Measurements from ENCODE around the gene PEX14. TPM values are rescaled to one million over a fixed set of nuclear protein-coding genes. Genes with fewer than 3 reads are reported as not detected.

PEX14 gene
- total RNA-seq, 4 donors from 2014 or later: 8.1 to 17.8 (median 15.8) TPM

GRCh38 chr1:10641976-10642375 lies 167.2 kb downstream of the PEX14 start:
- H3K4me3 ChIP-seq: no peak overlapping the region
- in situ Hi-C loops (cut with MboI; ENCODE audit: low sequenced_read_pairs in 4 of 4): no loop called here
- no peaks in the 10 kb centered on the region for H3K9me3 ChIP-seq
- no peak for TF ChIP-seq CTCF (IDR thresholded peaks at IDR 0.05 in 4 of 5, conservative IDR thresholded peaks at IDR 0.05 in 1 of 5)
- TF ChIP-seq POLR2A (IDR thresholded peaks at IDR 0.05): no peak
- no peak for DNase-seq
- peaks cover 10 to 17% of the 10 kb centered on the region in 2 donors for H3K4me1 ChIP-seq
- no peak overlapping the region for H3K27ac ChIP-seq
- H3K27me3 ChIP-seq: no peaks in the 10 kb centered on the region
- ATAC-seq: no peak
- peaks cover 0 to 49% of the 10 kb centered on the region in 2 donors for H3K36me3 ChIP-seq
- intact Hi-C loops (cut with DNase I; ENCODE audit: low total_unique reads): loop anchor here (2.0 kb wide), 1 partner anchor 15 kb away; no protein-coding TSS in a partner anchor

DNA sequence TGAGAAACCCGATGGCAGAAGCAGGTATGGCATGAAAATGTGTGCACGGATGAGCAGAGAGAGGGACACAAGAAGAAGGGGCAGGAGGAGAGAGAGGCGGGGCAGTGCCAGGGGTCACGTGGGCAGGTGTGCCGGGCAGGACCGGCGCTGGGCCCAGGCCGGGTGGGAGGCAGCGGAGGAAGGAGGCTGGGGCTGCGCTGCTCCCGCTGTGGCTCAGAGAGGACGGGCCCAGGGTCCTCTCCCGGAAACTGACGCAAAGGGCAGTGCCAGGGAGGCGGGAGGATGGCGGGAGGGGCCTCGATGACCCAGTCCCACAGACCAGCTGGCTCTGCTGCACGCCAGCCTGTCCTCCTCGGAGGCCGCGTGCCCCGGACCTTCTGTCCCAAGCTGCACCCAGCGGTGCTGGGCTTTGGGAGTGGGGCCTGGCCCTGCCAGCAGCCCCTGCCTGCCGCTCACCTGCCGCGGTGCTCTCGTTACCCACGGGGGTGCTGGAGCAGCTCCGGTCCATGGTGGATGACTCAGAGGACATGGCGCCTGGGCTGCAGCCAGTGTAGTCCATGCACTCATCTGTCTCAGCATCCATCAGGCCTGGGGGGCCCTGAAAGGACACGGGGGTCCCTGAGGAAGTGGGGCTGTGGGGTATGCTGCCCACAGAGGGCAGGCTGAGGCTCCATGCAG lies 167.8 kb downstream of the PEX14 start:
- H3K4me3 ChIP-seq: no peak overlapping the region
- no peaks in the 10 kb centered on the region for H3K27me3 ChIP-seq
- DNase-seq (no peak), ATAC-seq (no peak)
- no peaks in the 10 kb centered on the region for H3K9me3 ChIP-seq
- peaks cover 0 to 53% of the 10 kb centered on the region in 2 donors for H3K36me3 ChIP-seq
- in situ Hi-C loops (cut with MboI; ENCODE audit: low sequenced_read_pairs in 4 of 4): no loop called here
- H3K4me1 ChIP-seq: peaks cover 10 to 17% of the 10 kb centered on the region in 2 donors
- peak overlapping the region in 1 of 4 donors; percentile 5 for H3K27ac ChIP-seq
- intact Hi-C loops (cut with DNase I; ENCODE audit: low total_unique reads): no loop called here
- TF ChIP-seq POLR2A (IDR thresholded peaks at IDR 0.05) (no peak), CTCF (IDR thresholded peaks at IDR 0.05 in 4 of 5, conservative IDR thresholded peaks at IDR 0.05 in 1 of 5) (no peak)

DNA sequence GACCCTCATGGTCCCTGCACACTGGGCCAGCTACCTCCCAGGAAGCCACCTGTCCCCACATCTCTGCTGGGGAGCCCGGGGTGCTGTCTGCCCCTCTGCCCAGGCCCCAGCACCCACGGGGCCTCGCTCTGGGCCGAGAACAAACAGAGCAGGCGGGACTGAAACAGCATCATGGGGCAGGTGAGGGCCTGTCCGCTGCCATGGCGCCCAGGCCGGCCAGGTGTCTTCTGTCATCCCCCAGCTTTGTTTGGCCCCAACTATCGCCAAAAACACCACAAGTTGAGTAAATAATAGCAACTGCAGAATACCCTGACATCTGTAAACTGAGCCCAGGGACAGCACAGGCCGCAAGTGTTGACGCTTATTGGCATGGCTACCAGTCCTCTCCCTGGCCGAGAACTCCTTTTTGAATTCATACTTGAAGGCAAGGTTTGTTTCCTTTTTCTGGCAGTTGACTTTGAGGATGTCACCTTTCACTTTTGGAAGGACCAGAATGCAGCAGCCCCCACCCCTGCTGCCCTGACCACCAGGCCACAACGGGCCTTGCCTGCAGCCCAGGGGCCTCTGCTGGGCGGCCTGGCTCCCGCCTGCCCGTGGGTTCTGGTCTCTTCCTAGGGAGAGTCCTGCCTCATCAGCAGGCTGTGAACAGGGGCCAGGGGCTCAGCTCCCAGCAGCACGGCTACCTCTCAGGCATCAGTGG lies 169.0 kb downstream of the PEX14 start:
- intact Hi-C loops (cut with DNase I; ENCODE audit: low total_unique reads) (no loop called here), in situ Hi-C loops (cut with MboI; ENCODE audit: low sequenced_read_pairs in 4 of 4) (no loop called here)
- H3K27me3 ChIP-seq: no peaks in the 10 kb centered on the region
- no peak for DNase-seq
- H3K27ac ChIP-seq: peak overlapping the region; percentile 39 to 78 (median 64)
- H3K4me3 ChIP-seq: no peak overlapping the region
- no peaks in the 10 kb centered on the region for H3K9me3 ChIP-seq
- peak in 1 of 2 donors; percentile 3 for ATAC-seq
- TF ChIP-seq POLR2A (IDR thresholded peaks at IDR 0.05) (no peak), CTCF (IDR thresholded peaks at IDR 0.05 in 4 of 5, conservative IDR thresholded peaks at IDR 0.05 in 1 of 5) (no peak)
- H3K4me1 ChIP-seq: peaks cover 10 to 17% of the 10 kb centered on the region in 2 donors
- H3K36me3 ChIP-seq: peaks cover 0 to 64% of the 10 kb centered on the region in 2 donors

- H3K9me3 ChIP-seq: no peaks in the 10 kb centered on the region
- intact Hi-C loops (cut with DNase I; ENCODE audit: low total_unique reads) (no loop called here), in situ Hi-C loops (cut with MboI; ENCODE audit: low sequenced_read_pairs in 4 of 4) (no loop called here)
- TF ChIP-seq POLR2A (IDR thresholded peaks at IDR 0.05): no peak
- no peak for TF ChIP-seq CTCF (IDR thresholded peaks at IDR 0.05 in 4 of 5, conservative IDR thresholded peaks at IDR 0.05 in 1 of 5)
- peak overlapping the region; percentile 39 to 78 (median 64) for H3K27ac ChIP-seq
- DNase-seq (no peak), ATAC-seq (peak in 1 of 2 donors; percentile 53)
- peaks cover 0 to 69% of the 10 kb centered on the region in 2 donors for H3K36me3 ChIP-seq
- H3K27me3 ChIP-seq: no peaks in the 10 kb centered on the region
- no peak overlapping the region for H3K4me3 ChIP-seq
- peaks cover 10 to 17% of the 10 kb centered on the region in 2 donors for H3K4me1 ChIP-seq
Measured at GRCh38 chr1:10644307-10645128, 169.8 kb downstream of the PEX14 start.
